ENCODE results near the gene FBXL7. TPM values are rescaled to one million over a fixed set of nuclear protein-coding genes. Genes with fewer than 3 reads are reported as not detected.

Gene FBXL7
- total and polyA plus RNA-seq, 2 donors (not counting 1 experiment from before 2014, with no cell fraction given): not detected

GRCh38 chr5:15959370-15960164 lies 459.6 kb downstream of the FBXL7 start:
- POLR2A ChIA-PET: no interaction called here
- Mint-ChIP-seq H3K4me1 (no peaks in the 10 kb centered on the region), H3K27ac (no peak overlapping the region), H3K9me3 (ENCODE audit: insufficient read depth) (no peaks in the 10 kb centered on the region), H3K27me3 (no peaks in the 10 kb centered on the region), H3K4me3 (no peak overlapping the region)
- Histone ChIP-seq H3K79me2 (ENCODE audit: control insufficient read depth, insufficient read depth, low read length) (no peaks in the 10 kb centered on the region), H2AFZ (ENCODE audit: insufficient read depth, low read depth, low read length, poor library complexity, severe bottlenecking) (no peak overlapping the region), H3K4me3 (ENCODE audit: control extremely low read depth in 1 of 5, extremely low read depth in 1 of 5, insufficient read depth in 1 of 5, low read depth in 2 of 5, low read length in 4 of 5) (no peak overlapping the region), H3K36me3 (replicated peaks in 1 of 2; ENCODE audit: control extremely low read depth in 1 of 2, control insufficient read depth in 1 of 2, extremely low read depth in 1 of 2, insufficient read depth in 2 of 2, low read length in 1 of 2) (no peaks in the 10 kb centered on the region), H3K9me3 (ENCODE audit: control extremely low read depth in 1 of 3, control insufficient read depth in 2 of 3, insufficient read depth in 1 of 3, low read length in 2 of 3) (peaks cover 0 to 3% (median 0%) of the 10 kb centered on the region in 3 donors), H3K4me2 (replicated peaks; ENCODE audit: low read depth, low read length, poor library complexity, severe bottlenecking) (no peak overlapping the region), H3K9ac (ENCODE audit: low read length) (no peak overlapping the region), H3K27me3 (replicated peaks in 1 of 4; ENCODE audit: control extremely low read depth in 1 of 4, control insufficient read depth in 3 of 4, insufficient read depth in 4 of 4, low read length in 3 of 4) (no peaks in the 10 kb centered on the region), H4K20me1 (ENCODE audit: control insufficient read depth, insufficient read depth, low read length, poor library complexity, severe bottlenecking) (no peaks in the 10 kb centered on the region), H3K4me1 (ENCODE audit: control insufficient read depth in 2 of 2, insufficient read depth in 2 of 2, low read length in 2 of 2) (no peaks in the 10 kb centered on the region), H3K27ac (ENCODE audit: low read length in 2 of 2) (no peak overlapping the region)
- no peak for TF ChIP-seq CTCF (IDR thresholded peaks at IDR 0.05)
- TF ChIP-seq EZH2 (IDR thresholded peaks at IDR 0.05; ENCODE audit: borderline replicate concordance, insufficient read depth, low read depth, low read length, poor library complexity, severe bottlenecking): no peak
- 89% methylated on average over 2 of the region's 7 CpGs for WGBS (ENCODE audit: insufficient coverage)
- ATAC-seq (ENCODE audit: low read depth): no peak
- CTCF ChIA-PET: no interaction called here
- no peak for DNase-seq
- intact Hi-C loops (cut with micrococcal nuclease): no loop called here

- no peaks in the 10 kb centered on the region for H3K27me3 Mint-ChIP-seq
- intact Hi-C loops (cut with micrococcal nuclease): no loop called here
- Histone ChIP-seq H3K27me3 (replicated peaks in 1 of 4; ENCODE audit: control extremely low read depth in 1 of 4, control insufficient read depth in 3 of 4, insufficient read depth in 4 of 4, low read length in 3 of 4) (no peaks in the 10 kb centered on the region), H3K9ac (ENCODE audit: low read length) (no peak overlapping the region), H3K79me2 (ENCODE audit: control insufficient read depth, insufficient read depth, low read length) (no peaks in the 10 kb centered on the region), H3K4me2 (replicated peaks; ENCODE audit: low read depth, low read length, poor library complexity, severe bottlenecking) (no peak overlapping the region), H2AFZ (ENCODE audit: insufficient read depth, low read depth, low read length, poor library complexity, severe bottlenecking) (no peak overlapping the region), H3K4me1 (ENCODE audit: control insufficient read depth in 2 of 2, insufficient read depth in 2 of 2, low read length in 2 of 2) (no peaks in the 10 kb centered on the region), H3K4me3 (ENCODE audit: control extremely low read depth in 1 of 5, extremely low read depth in 1 of 5, insufficient read depth in 1 of 5, low read depth in 2 of 5, low read length in 4 of 5) (no peak overlapping the region), H4K20me1 (ENCODE audit: control insufficient read depth, insufficient read depth, low read length, poor library complexity, severe bottlenecking) (no peaks in the 10 kb centered on the region), H3K27ac (ENCODE audit: low read length in 2 of 2) (no peak overlapping the region), H3K9me3 (ENCODE audit: control extremely low read depth in 1 of 3, control insufficient read depth in 2 of 3, insufficient read depth in 1 of 3, low read length in 2 of 3) (peaks cover 0 to 5% (median 0%) of the 10 kb centered on the region in 3 donors), H3K36me3 (replicated peaks in 1 of 2; ENCODE audit: control extremely low read depth in 1 of 2, control insufficient read depth in 1 of 2, extremely low read depth in 1 of 2, insufficient read depth in 2 of 2, low read length in 1 of 2) (no peaks in the 10 kb centered on the region)
- no CpG with 5 or more reads among the region's 6 CpGs for WGBS (ENCODE audit: insufficient coverage)
- no peak for ATAC-seq (ENCODE audit: low read depth)
- TF ChIP-seq EZH2 (IDR thresholded peaks at IDR 0.05; ENCODE audit: borderline replicate concordance, insufficient read depth, low read depth, low read length, poor library complexity, severe bottlenecking) (no peak), CTCF (IDR thresholded peaks at IDR 0.05) (no peak)
- H3K9me3 Mint-ChIP-seq (ENCODE audit: insufficient read depth): no peaks in the 10 kb centered on the region
- H3K27ac Mint-ChIP-seq: no peak overlapping the region
- no peak overlapping the region for H3K4me3 Mint-ChIP-seq
- no peaks in the 10 kb centered on the region for H3K4me1 Mint-ChIP-seq
- no peak for DNase-seq
- POLR2A ChIA-PET: no interaction called here
- CTCF ChIA-PET: no interaction called here
These were observed 466.2 kb downstream of the FBXL7 start for GRCh38 chr5:15966066-15966640.

Data from B cell (primary cell).